Spleen (tissue), 11 donors: Measurements from ENCODE around the gene EFNA5. TPM values are rescaled to one million over a fixed set of nuclear protein-coding genes. Genes with fewer than 3 reads are reported as not detected.

Experiments used
- DNase-seq: peaks from one replicate; pipeline ENCODE4 v3.0.0-alpha.2; 2020
- H3K27ac ChIP-seq, 8 donors: fragments of 200-600 bp; sonication (generic) in 7 of 8; 1 replicate in 4 of 8; 2 replicates in 4 of 8; pipeline versions ENCODE4 v1.5.0 to v1.8.0; 2016 to 2021; ENCODE audit warnings: inconsistent platforms in 4 of 8, mild to moderate bottlenecking in 4 of 8, moderate library complexity in 1 of 8
- H3K27me3 ChIP-seq, 7 donors: fragments of 200-600 bp; sonication (generic) in 6 of 7; replicated peaks in 1 of 7; 1 replicate in 4 of 7; 2 replicates in 3 of 7; pipeline versions ENCODE4 v1.5.0 to v1.8.0; 2016 to 2021; ENCODE audit warnings: inconsistent platforms in 3 of 7, mild to moderate bottlenecking in 1 of 7
- H3K36me3 ChIP-seq, 6 donors: fragments of 200-600 bp; sonication (generic) in 5 of 6; 1 replicate in 4 of 6; 2 replicates in 2 of 6; pipeline versions ENCODE4 v1.5.0 to v1.8.0; 2016 to 2021; ENCODE audit warnings: inconsistent platforms in 2 of 6
- H3K4me1 ChIP-seq, 6 donors: fragments of 200-600 bp; sonication (generic) in 5 of 6; 1 replicate in 3 of 6; 2 replicates in 3 of 6; pipeline versions ENCODE4 v1.5.0 to v1.8.0; 2016 to 2021; ENCODE audit warnings: inconsistent platforms in 3 of 6
- H3K4me3 ChIP-seq, 8 donors: fragments of 200-600 bp; sonication (generic) in 7 of 8; 1 replicate in 4 of 8; 2 replicates in 4 of 8; pipeline versions ENCODE4 v1.5.0 to v1.8.0; 2016 to 2021; ENCODE audit warnings: inconsistent platforms in 4 of 8, mild to moderate bottlenecking in 4 of 8, moderate library complexity in 2 of 8
- H3K9me3 ChIP-seq, 8 donors: fragments of 200-600 bp; sonication (generic) in 7 of 8; 1 replicate in 4 of 8; 2 replicates in 4 of 8; pipeline versions ENCODE4 v1.5.0 to v1.8.0; 2016 to 2021; ENCODE audit warnings: inconsistent platforms in 4 of 8
- POLR2A ChIP-seq, 3 donors: fragments of 450-650 bp; IDR thresholded peaks; one replicate each; pipeline ENCODE4 v1.5.1; 2017; ENCODE audit warnings: antibody characterized with exemption in 3 of 3, mild to moderate bottlenecking in 1 of 3
- POLR2AphosphoS5 ChIP-seq, 3 donors: sonication (generic); formaldehyde crosslinking; IDR thresholded peaks; one replicate each; pipeline ENCODE4 v1.5.1; 2017; ENCODE audit warnings: antibody characterized with exemption in 3 of 3
- WGBS, 5 donors: extraction: QIAGEN DNeasy Blood & Tissue Kit in 3 of 5; methylation state at CpG; one replicate each; pipeline versions ENCODE4 v1.1.5 to v1.1.7; 2013 to 2018; 5-methylcytosine and 5-hydroxymethylcytosine counted together
- intact Hi-C: fragments of 100-400 bp; cut with DNase I; formaldehyde crosslinking; loops from one replicate; pipeline ENCODE4 v1.15.0; 2023; ENCODE audit warnings: low total_unique reads
- polyA plus RNA-seq, 3 donors: library from polyadenylated mRNA; stranded (reverse); fragments of 200-250 nt; gene quantifications; one replicate each; pipeline ENCODE4 v1.2.1, GENCODE V29; 2013
- total RNA-seq, 7 donors: library from RNA; depleted of rRNA in 3 of 7; stranded (reverse); fragments of >200 nt in 3 of 7; fragmentation: NEBNext Ultra II Directional in 4 of 7; extraction: Animal tissue kit (Norgen Biotek cat#: 25700) in 4 of 7; gene quantifications; one replicate each; pipeline versions ENCODE4 v1.1.0 to v1.2.1, GENCODE V29; 2016 to 2021
- TF ChIP-seq, protein P1 (sequence below), 11 experiments: fragments of 200-600 bp in 7 of 11; fragments of 450-650 bp in 4 of 11; sonication (generic) in 4 of 11; IDR thresholded peaks in 8 of 11; conservative IDR thresholded peaks in 3 of 11; 1 replicate in 7 of 11; 2 replicates in 4 of 11; pipeline versions ENCODE4 v1.4.0 to v1.8.0; 2016 to 2021; ENCODE audit warnings: antibody characterized with exemption in 11 of 11, inconsistent platforms in 4 of 11, mild to moderate bottlenecking in 1 of 11
- donor health status: healthy with polysubstance abuse.
- donor health status: DM: no; HTN: no; CAD: no; lungs with moderate emphysema.
- donor health status: DM: no; HTN: no; CAD: no.
- donor health status: Bipolar disorder and iron deficiency.
- donor health status: healthy.
- donor health status: DM: no; HTN: no; CAD: no.
- donor health status: DM: yes; HTN: yes; CAD: no.

EFNA5 gene
- total and polyA plus RNA-seq, 10 donors = 0.33 to 29.0 (median 12.2) TPM

DNA sequence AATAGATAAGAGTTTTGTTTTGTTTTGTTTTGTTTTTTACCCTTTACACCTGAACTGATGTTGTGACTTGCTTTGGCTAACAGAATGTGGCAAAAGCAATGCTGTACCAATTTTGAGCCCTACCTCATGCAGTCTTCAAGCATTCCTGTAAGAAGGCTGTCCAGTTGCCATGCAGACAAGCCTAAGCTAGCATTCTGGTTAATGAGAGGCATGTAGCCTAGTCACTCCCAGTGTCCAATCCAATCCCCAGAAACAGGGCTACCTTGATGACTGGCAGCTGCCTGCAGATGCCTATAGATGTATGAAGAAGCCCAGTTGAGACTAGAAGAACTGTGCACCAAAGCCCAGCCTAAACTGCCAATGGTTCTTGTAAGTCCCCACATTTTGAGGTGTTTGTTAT lies 9.4 kb upstream of the EFNA5 start:
- Histone ChIP-seq H3K9me3 (no peaks in the 10 kb centered on the region), H3K4me1 (no peaks in the 10 kb centered on the region), H3K36me3 (no peaks in the 10 kb centered on the region), H3K4me3 (no peak overlapping the region), H3K27me3 (peaks cover 0 to 24% (median 0%) of the 10 kb centered on the region in 7 donors), H3K27ac (no peak overlapping the region)
- no peak for DNase-seq
- intact Hi-C loops = no loop called here
- no peak for TF ChIP-seq POLR2A (IDR thresholded peaks at IDR 0.05)
- TF ChIP-seq, protein P1, sequence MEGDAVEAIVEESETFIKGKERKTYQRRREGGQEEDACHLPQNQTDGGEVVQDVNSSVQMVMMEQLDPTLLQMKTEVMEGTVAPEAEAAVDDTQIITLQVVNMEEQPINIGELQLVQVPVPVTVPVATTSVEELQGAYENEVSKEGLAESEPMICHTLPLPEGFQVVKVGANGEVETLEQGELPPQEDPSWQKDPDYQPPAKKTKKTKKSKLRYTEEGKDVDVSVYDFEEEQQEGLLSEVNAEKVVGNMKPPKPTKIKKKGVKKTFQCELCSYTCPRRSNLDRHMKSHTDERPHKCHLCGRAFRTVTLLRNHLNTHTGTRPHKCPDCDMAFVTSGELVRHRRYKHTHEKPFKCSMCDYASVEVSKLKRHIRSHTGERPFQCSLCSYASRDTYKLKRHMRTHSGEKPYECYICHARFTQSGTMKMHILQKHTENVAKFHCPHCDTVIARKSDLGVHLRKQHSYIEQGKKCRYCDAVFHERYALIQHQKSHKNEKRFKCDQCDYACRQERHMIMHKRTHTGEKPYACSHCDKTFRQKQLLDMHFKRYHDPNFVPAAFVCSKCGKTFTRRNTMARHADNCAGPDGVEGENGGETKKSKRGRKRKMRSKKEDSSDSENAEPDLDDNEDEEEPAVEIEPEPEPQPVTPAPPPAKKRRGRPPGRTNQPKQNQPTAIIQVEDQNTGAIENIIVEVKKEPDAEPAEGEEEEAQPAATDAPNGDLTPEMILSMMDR (IDR thresholded peaks at IDR 0.05 in 8 of 11, conservative IDR thresholded peaks at IDR 0.05 in 3 of 11) = no peak
- no peak for TF ChIP-seq POLR2AphosphoS5 (IDR thresholded peaks at IDR 0.05)

DNA sequence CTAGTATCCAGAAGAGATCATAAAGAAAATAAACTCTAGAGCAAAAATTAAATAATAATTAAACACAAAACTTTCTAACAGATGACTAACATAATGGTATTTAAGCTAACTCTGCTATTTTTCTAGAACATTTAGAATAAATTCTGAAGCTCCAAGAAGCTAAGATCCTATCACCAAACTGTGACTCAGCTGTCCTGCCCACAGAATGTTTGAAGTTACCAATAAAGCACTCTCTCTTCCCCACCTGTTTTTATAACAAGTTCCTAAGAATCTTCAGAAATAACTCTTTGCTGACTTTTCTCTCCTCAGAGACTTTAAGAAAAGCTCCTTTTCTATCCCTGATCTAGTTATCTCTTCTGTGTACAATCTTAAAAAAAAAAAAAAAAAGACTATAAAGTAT lies 6.0 kb upstream of the EFNA5 start:
- Histone ChIP-seq H3K27me3 (peaks cover 0 to 58% (median 17%) of the 10 kb centered on the region in 7 donors), H3K9me3 (no peaks in the 10 kb centered on the region), H3K4me1 (peaks cover 0 to 23% (median 20%) of the 10 kb centered on the region in 6 donors), H3K36me3 (no peaks in the 10 kb centered on the region), H3K27ac (no peak overlapping the region), H3K4me3 (no peak overlapping the region)
- TF ChIP-seq POLR2AphosphoS5 (IDR thresholded peaks at IDR 0.05) (no peak), POLR2A (IDR thresholded peaks at IDR 0.05) (no peak)
- TF ChIP-seq, protein P1 (IDR thresholded peaks at IDR 0.05 in 8 of 11, conservative IDR thresholded peaks at IDR 0.05 in 3 of 11) = no peak
- no peak for DNase-seq
- intact Hi-C loops = no loop called here

DNA sequence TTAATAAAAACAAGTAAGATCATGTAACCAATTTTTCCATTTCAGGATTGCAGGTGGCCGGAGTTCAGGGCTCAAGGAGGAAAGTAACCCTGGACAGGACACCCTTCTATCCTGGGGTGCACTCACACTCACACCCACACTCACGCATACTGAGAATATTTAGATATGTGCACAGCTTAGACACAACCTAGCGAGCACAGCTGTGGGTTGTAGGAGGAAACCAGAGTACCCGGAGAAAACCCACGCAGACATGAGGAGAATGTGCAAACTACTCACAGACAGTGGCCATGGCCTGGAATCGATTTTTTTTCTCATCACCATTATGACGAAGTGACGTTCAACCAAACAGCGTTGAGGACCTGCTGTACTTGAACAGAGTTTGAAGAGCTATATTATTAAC lies 4.5 kb upstream of the EFNA5 start:
- no peak for DNase-seq
- Histone ChIP-seq H3K4me3 (no peak overlapping the region), H3K9me3 (no peaks in the 10 kb centered on the region), H3K27ac (no peak overlapping the region), H3K27me3 (peaks cover 0 to 73% (median 32%) of the 10 kb centered on the region in 7 donors), H3K4me1 (peaks cover 10 to 38% (median 34%) of the 10 kb centered on the region in 6 donors), H3K36me3 (no peaks in the 10 kb centered on the region)
- intact Hi-C loops = no loop called here
- 68 to 76% (median 74%) methylated on average over 9 of the region's 9 CpGs for WGBS, 5 donors
- TF ChIP-seq, protein P1 (IDR thresholded peaks at IDR 0.05 in 8 of 11, conservative IDR thresholded peaks at IDR 0.05 in 3 of 11) = no peak
- TF ChIP-seq POLR2A (IDR thresholded peaks at IDR 0.05) (no peak), POLR2AphosphoS5 (IDR thresholded peaks at IDR 0.05) (no peak)

DNA sequence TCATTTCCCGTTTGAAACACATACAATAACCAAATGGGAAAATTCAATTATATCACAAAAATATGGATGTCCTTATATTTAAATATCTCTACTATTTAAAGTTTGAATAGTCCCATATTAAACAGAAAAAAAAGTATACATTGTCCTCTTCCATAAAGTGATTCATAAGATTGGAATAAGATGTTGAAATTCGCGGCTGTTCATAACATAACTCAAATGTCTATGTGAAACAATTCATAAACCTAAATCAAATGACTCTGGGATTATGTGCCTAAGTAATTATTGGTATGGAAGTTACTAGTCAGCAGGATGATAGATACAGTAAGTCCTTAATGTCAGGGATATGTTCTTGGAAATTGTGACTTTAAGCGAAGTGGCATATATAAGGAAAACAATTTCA lies 3.9 kb upstream of the EFNA5 start:
- DNase-seq = no peak
- intact Hi-C loops = no loop called here
- no peak overlapping the region for H3K4me3 ChIP-seq
- WGBS, 5 donors = 81 to 87% (median 83%) methylated on average over 4 of the region's 4 CpGs
- H3K36me3 ChIP-seq = no peaks in the 10 kb centered on the region
- peaks cover 0 to 79% (median 38%) of the 10 kb centered on the region in 7 donors for H3K27me3 ChIP-seq
- peaks cover 14 to 43% (median 40%) of the 10 kb centered on the region in 6 donors for H3K4me1 ChIP-seq
- H3K9me3 ChIP-seq = no peaks in the 10 kb centered on the region
- H3K27ac ChIP-seq = no peak overlapping the region
- no peak for TF ChIP-seq POLR2A (IDR thresholded peaks at IDR 0.05)
